ENCODE data around the gene SNTG2.
"Not testable (repeated sequence)": the region's sequence is repeated elsewhere in the genome, so short reads cannot be mapped to it uniquely, and the experiment has no call there.

The SNTG2 gene

DNA sequence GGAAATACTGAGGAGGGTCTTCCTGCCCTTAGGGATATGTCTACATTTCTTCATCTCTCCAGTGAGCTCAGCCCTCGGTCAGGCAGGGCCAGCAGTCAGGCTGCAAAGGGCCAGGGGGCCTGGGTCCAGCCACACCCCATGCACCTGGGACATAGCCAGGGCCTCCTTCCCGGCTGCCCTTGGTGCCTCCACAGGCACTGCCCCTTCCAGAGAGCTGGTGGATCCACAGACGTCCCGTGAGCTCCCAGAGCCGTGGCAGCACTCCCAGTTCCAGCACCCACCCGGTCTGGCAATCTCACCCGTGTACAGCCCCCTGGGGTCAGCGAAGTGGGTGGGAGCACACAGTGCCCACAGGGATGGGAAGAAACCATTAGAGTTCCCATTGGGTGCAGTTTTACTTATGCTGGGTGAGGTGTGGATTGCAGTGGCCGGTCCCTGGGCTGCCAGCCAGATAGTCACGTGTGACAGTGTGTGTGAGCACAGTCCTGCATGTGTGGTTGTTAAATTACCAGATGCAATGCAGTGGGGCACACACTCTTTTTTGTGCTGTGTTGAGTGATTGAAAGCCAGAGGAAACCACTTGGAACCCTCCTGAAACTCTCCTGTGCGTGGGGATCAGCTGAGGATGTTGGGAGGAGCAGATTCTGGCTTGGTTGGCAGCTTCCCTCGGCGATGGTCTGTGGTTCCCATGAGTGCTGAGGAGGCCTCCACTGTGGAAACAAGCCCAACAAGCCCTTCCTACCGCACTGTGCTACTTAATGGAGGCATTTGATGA lies 131.0 kb downstream of the SNTG2 start:
- H3K4me3 ChIP-seq (ENCODE audit: low read length) = no peak overlapping the region
- no peaks in the 10 kb centered on the region for H3K36me3 ChIP-seq (ENCODE audit: control insufficient read depth, low read depth, low read length)
- H3K27me3 ChIP-seq (ENCODE audit: control insufficient read depth, insufficient read depth, low read length) = no peaks in the 10 kb centered on the region
- H3K9me3 ChIP-seq (ENCODE audit: control insufficient read depth, low read depth, low read length) = no peaks in the 10 kb centered on the region
- no peak overlapping the region for H3K9ac ChIP-seq (ENCODE audit: low read length)
- no peak overlapping the region for H3K27ac ChIP-seq (ENCODE audit: low read length)
- H3K4me1 ChIP-seq (ENCODE audit: control insufficient read depth, low read depth, low read length) = no peaks in the 10 kb centered on the region

GRCh38 chr2:1082456-1083205 lies 132.0 kb downstream of the SNTG2 start:
- no peak overlapping the region for H3K9ac ChIP-seq (ENCODE audit: low read length)
- H3K4me3 ChIP-seq (ENCODE audit: low read length) = no peak overlapping the region
- H3K27ac ChIP-seq (ENCODE audit: low read length) = no peak overlapping the region
- H3K9me3 ChIP-seq (ENCODE audit: control insufficient read depth, low read depth, low read length) = no peaks in the 10 kb centered on the region
- H3K4me1 ChIP-seq (ENCODE audit: control insufficient read depth, low read depth, low read length) = no peaks in the 10 kb centered on the region
- H3K36me3 ChIP-seq (ENCODE audit: control insufficient read depth, low read depth, low read length) = no peaks in the 10 kb centered on the region
- no peaks in the 10 kb centered on the region for H3K27me3 ChIP-seq (ENCODE audit: control insufficient read depth, insufficient read depth, low read length)

GRCh38 chr2:1088192-1088860 lies 137.7 kb downstream of the SNTG2 start:
- H3K27ac ChIP-seq (ENCODE audit: low read length) = no peak overlapping the region
- no peak overlapping the region for H3K4me3 ChIP-seq (ENCODE audit: low read length)
- H3K27me3 ChIP-seq (ENCODE audit: control insufficient read depth, insufficient read depth, low read length) = no peaks in the 10 kb centered on the region
- H3K9ac ChIP-seq (ENCODE audit: low read length) = no peak overlapping the region
- no peaks in the 10 kb centered on the region for H3K9me3 ChIP-seq (ENCODE audit: control insufficient read depth, low read depth, low read length)
- H3K36me3 ChIP-seq (ENCODE audit: control insufficient read depth, low read depth, low read length) = no peaks in the 10 kb centered on the region
- no peaks in the 10 kb centered on the region for H3K4me1 ChIP-seq (ENCODE audit: control insufficient read depth, low read depth, low read length)

DNA sequence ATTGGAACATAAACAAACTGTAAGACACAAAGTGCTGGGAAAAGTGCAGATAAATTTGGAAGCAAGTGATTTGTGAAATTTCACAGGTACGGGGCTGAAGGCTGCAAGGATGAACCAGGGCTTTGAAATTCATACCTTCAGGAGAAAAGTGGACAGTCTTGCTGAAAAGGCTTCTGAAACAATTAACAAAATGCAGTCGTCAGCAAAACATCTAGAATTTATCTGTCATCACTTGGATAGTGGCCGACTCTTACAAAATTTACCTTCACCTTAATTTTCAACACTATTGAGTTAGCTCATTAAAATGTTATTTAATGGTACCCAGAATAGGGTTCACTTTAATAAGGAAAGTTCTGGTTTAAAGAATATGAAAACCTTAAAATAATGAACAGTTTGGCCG lies 138.3 kb downstream of the SNTG2 start:
- Histone ChIP-seq H3K27me3 (ENCODE audit: control insufficient read depth, insufficient read depth, low read length) (no peaks in the 10 kb centered on the region), H3K4me1 (ENCODE audit: control insufficient read depth, low read depth, low read length) (no peaks in the 10 kb centered on the region), H3K27ac (ENCODE audit: low read length) (no peak overlapping the region), H3K9ac (ENCODE audit: low read length) (no peak overlapping the region), H3K4me3 (ENCODE audit: low read length) (no peak overlapping the region), H3K9me3 (ENCODE audit: control insufficient read depth, low read depth, low read length) (no peaks in the 10 kb centered on the region), H3K36me3 (ENCODE audit: control insufficient read depth, low read depth, low read length) (no peaks in the 10 kb centered on the region)

GRCh38 chr2:1091895-1092585 lies 141.4 kb downstream of the SNTG2 start:
- Histone ChIP-seq H3K9me3 (ENCODE audit: control insufficient read depth, low read depth, low read length) (no peaks in the 10 kb centered on the region), H3K36me3 (ENCODE audit: control insufficient read depth, low read depth, low read length) (no peaks in the 10 kb centered on the region), H3K4me3 (ENCODE audit: low read length) (no peak overlapping the region), H3K9ac (ENCODE audit: low read length) (no peak overlapping the region), H3K4me1 (ENCODE audit: control insufficient read depth, low read depth, low read length) (no peaks in the 10 kb centered on the region), H3K27me3 (ENCODE audit: control insufficient read depth, insufficient read depth, low read length) (no peaks in the 10 kb centered on the region), H3K27ac (ENCODE audit: low read length) (no peak overlapping the region)

- not testable (repeated sequence) for H3K36me3 ChIP-seq (ENCODE audit: control insufficient read depth, low read depth, low read length); H3K4me1 ChIP-seq (ENCODE audit: control insufficient read depth, low read depth, low read length); H3K4me3 ChIP-seq (ENCODE audit: low read length); H3K27me3 ChIP-seq (ENCODE audit: control insufficient read depth, insufficient read depth, low read length); H3K27ac ChIP-seq (ENCODE audit: low read length); H3K9ac ChIP-seq (ENCODE audit: low read length); H3K9me3 ChIP-seq (ENCODE audit: control insufficient read depth, low read depth, low read length)
Observed at GRCh38 chr2:1093668-1094067, 143.0 kb downstream of the SNTG2 start.

- no peaks in the 10 kb centered on the region for H3K36me3 ChIP-seq (ENCODE audit: control insufficient read depth, low read depth, low read length)
- H3K9ac ChIP-seq (ENCODE audit: low read length) = no peak overlapping the region
- no peak overlapping the region for H3K27ac ChIP-seq (ENCODE audit: low read length)
- no peaks in the 10 kb centered on the region for H3K27me3 ChIP-seq (ENCODE audit: control insufficient read depth, insufficient read depth, low read length)
- H3K9me3 ChIP-seq (ENCODE audit: control insufficient read depth, low read depth, low read length) = no peaks in the 10 kb centered on the region
- no peak overlapping the region for H3K4me3 ChIP-seq (ENCODE audit: low read length)
- H3K4me1 ChIP-seq (ENCODE audit: control insufficient read depth, low read depth, low read length) = no peaks in the 10 kb centered on the region
Observed at GRCh38 chr2:1097101-1097500, 146.5 kb downstream of the SNTG2 start.

DNA sequence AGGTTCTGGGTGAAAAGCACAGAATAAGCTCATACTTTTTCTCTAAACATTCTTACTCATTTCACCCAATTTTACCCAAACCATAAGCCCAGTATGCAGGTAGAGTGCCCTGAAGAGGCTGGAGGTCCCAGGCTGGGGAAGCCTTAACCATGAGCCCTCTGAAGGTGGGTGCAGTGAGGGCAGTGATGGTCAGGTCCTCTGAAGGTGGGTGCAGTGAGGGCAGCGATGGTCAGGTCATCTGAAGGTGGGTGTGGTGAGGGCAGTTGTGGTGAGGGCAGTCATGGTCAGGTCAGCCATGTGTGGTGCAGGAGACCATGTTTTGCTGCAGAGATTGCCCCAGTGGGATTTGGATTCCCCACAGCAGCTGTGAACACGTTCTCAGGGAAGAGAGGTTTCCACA lies 148.8 kb downstream of the SNTG2 start:
- H3K9ac ChIP-seq (ENCODE audit: low read length) = no peak overlapping the region
- H3K36me3 ChIP-seq (ENCODE audit: control insufficient read depth, low read depth, low read length) = peaks cover 5% of the 10 kb centered on the region
- no peak overlapping the region for H3K27ac ChIP-seq (ENCODE audit: low read length)
- no peaks in the 10 kb centered on the region for H3K4me1 ChIP-seq (ENCODE audit: control insufficient read depth, low read depth, low read length)
- no peak overlapping the region for H3K4me3 ChIP-seq (ENCODE audit: low read length)
- H3K9me3 ChIP-seq (ENCODE audit: control insufficient read depth, low read depth, low read length) = no peaks in the 10 kb centered on the region
- H3K27me3 ChIP-seq (ENCODE audit: control insufficient read depth, insufficient read depth, low read length) = no peaks in the 10 kb centered on the region

GRCh38 chr2:1101011-1101782 lies 150.5 kb downstream of the SNTG2 start:
- Histone ChIP-seq H3K36me3 (ENCODE audit: control insufficient read depth, low read depth, low read length) (peaks cover 9% of the 10 kb centered on the region), H3K9ac (ENCODE audit: low read length) (no peak overlapping the region), H3K27ac (ENCODE audit: low read length) (no peak overlapping the region), H3K27me3 (ENCODE audit: control insufficient read depth, insufficient read depth, low read length) (no peaks in the 10 kb centered on the region), H3K4me3 (ENCODE audit: low read length) (no peak overlapping the region), H3K9me3 (ENCODE audit: control insufficient read depth, low read depth, low read length) (no peaks in the 10 kb centered on the region), H3K4me1 (ENCODE audit: control insufficient read depth, low read depth, low read length) (no peaks in the 10 kb centered on the region)

DNA sequence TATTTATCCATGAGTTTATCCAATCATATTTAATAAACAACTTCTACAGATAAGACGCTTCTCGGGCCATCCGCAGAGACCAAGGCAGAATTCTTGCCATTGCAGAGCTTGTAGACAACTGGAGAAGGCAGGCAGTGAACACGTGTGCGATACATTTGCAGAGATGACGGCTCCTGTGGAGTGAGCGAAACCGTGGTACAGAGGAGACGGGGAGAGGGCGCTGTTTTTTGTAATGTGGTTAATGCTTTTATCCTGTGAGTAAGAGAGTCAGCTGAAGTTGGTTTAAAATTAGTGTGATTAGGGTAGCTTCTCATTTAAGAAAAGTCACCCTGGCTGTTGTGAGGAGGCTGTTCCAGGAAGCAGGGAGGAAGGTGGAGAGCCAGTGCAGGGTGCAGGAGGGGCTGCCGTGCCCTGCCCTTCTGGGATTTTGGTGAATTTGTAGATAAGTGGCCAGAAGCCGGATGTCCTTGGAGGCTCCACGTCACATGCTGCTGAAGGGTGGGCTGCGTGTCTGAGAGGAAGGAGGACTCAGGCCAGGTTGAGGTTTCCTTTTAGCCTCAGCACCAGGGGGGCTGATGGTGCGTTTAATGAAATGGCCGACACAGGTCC lies 151.4 kb downstream of the SNTG2 start:
- Histone ChIP-seq H3K27ac (ENCODE audit: low read length) (no peak overlapping the region), H3K4me1 (ENCODE audit: control insufficient read depth, low read depth, low read length) (no peaks in the 10 kb centered on the region), H3K36me3 (ENCODE audit: control insufficient read depth, low read depth, low read length) (peaks cover 9% of the 10 kb centered on the region), H3K9me3 (ENCODE audit: control insufficient read depth, low read depth, low read length) (no peaks in the 10 kb centered on the region), H3K4me3 (ENCODE audit: low read length) (no peak overlapping the region), H3K27me3 (ENCODE audit: control insufficient read depth, insufficient read depth, low read length) (no peaks in the 10 kb centered on the region), H3K9ac (ENCODE audit: low read length) (no peak overlapping the region)
